HCT116 (cell line): ENCODE measurements around the gene WHAMM. TPM values are rescaled to one million over a fixed set of nuclear protein-coding genes. Genes with fewer than 3 reads are reported as not detected.

Experiments used
- ATAC-seq: fragments of 200-7000 bp; cut with Tn5 transposase; 2 replicates; pipeline ENCODE4 v1.9.1; 2020; ENCODE audit warnings: mild to moderate bottlenecking, moderate library complexity
- BruUV-seq: library from RNA; stranded (reverse); fragments of 400-500 nt; replicated peaks from 2 replicates; lab custom pipeline; 2021; lab: Mats Ljungman, UMichigan
- CTCF ChIA-PET: fragments of 300-600 bp; sonication (Branson Sonifier 250); formaldehyde crosslinking; loops from one replicate; lab custom pipeline; 2021; ENCODE audit warnings: antibody characterized with exemption; lab: Charles Lee
- POLR2A ChIA-PET: fragments of 300-600, 350-600 bp; sonication (Branson Sonifier 250); formaldehyde crosslinking; loops from one replicate; lab custom pipeline; 2021; ENCODE audit warnings: antibody characterized with exemption; lab: Charles Lee
- RAD21 ChIA-PET, 2 experiments: fragments of 300-600 bp; sonication (Branson Sonifier 250); formaldehyde crosslinking; loops; one replicate each; lab custom pipeline; 2023; ENCODE audit warnings: low total read pairs in 2 of 2; ENCODE audit not compliant: uncharacterized antibody in 2 of 2, unreplicated experiment in 2 of 2, low non-redundant PET in 1 of 2; lab: Charles Lee
- DNase-seq: peaks from one replicate; pipeline ENCODE4 v3.0.0-alpha.2; 2010; ENCODE audit warnings: low read depth, low spot score
- H2AFZ ChIP-seq: fragments of 200-600 bp; shearing (Covaris generic), sonication (generic); 2 replicates; pipeline ENCODE4 v1.6.1; 2017; ENCODE audit warnings: low read depth, mixed run types, mixed read lengths, antibody characterized with exemption, low read length; ENCODE audit not compliant: poor library complexity, severe bottlenecking
- H3K27ac ChIP-seq: 2 replicates; pipeline ENCODE4 v1.5.1; 2012; ENCODE audit warnings: low read depth, low read length
- H3K27me3 ChIP-seq: fragments of 200-600 bp; sonication (generic); 2 replicates; pipeline ENCODE4 v1.6.1; 2016; ENCODE audit warnings: mixed run types, low read length, mixed read lengths; ENCODE audit not compliant: insufficient read depth
- H3K36me3 ChIP-seq, 2 experiments: fragments of 200-500 bp in 1 of 2; fragments of 200-600 bp in 1 of 2; sonication (Bioruptor generic) in 1 of 2; sonication (generic) in 1 of 2; 2 replicates each; pipeline versions ENCODE4 v1.5.1 to v1.6.1; 2014 to 2016; ENCODE audit warnings: low read length in 2 of 2, inconsistent platforms in 1 of 2, mixed read lengths in 1 of 2, mixed run types in 1 of 2; ENCODE audit not compliant: insufficient read depth in 2 of 2, control insufficient read depth in 1 of 2
- H3K4me1 ChIP-seq, 2 experiments: fragments of 200-600 bp in 1 of 2; sonication (generic) in 1 of 2; 2 replicates each; pipeline versions ENCODE4 v1.5.1 to v1.6.1; 2012 to 2017; ENCODE audit warnings: low read length in 2 of 2, inconsistent platforms in 1 of 2, mild to moderate bottlenecking in 1 of 2, mixed read lengths in 1 of 2, mixed run types in 1 of 2, moderate library complexity in 1 of 2; ENCODE audit not compliant: insufficient read depth in 2 of 2, control insufficient read depth in 1 of 2
- H3K4me2 ChIP-seq: fragments of 200-600 bp; sonication (generic); 2 replicates; pipeline ENCODE4 v1.6.1; 2017; ENCODE audit warnings: mixed run types, low read length, mixed read lengths
- H3K4me3 ChIP-seq, 2 experiments: fragments of 200-600 bp in 1 of 2; sonication (generic) in 1 of 2; replicated peaks in 1 of 2; 2 replicates each; pipeline ENCODE4 v1.5.1; 2011 to 2016; ENCODE audit warnings: low read length in 2 of 2, control low read depth in 1 of 2, low read depth in 1 of 2, mild to moderate bottlenecking in 1 of 2, mixed read lengths in 1 of 2, mixed run types in 1 of 2
- H3K79me2 ChIP-seq: fragments of 200-600 bp; sonication (generic); 2 replicates; pipeline ENCODE4 v1.6.1; 2017; ENCODE audit warnings: mild to moderate bottlenecking, mixed run types, low read length, moderate library complexity, mixed read lengths; ENCODE audit not compliant: insufficient read depth
- H3K9ac ChIP-seq: fragments of 200-600 bp; sonication (generic); 2 replicates; pipeline ENCODE4 v1.6.1; 2016; ENCODE audit warnings: low read length, mixed read lengths
- H3K9me2 ChIP-seq: fragments of 200-600 bp; sonication (generic), shearing (Covaris generic); 2 replicates; pipeline ENCODE4 v1.6.1; 2017; ENCODE audit warnings: mixed run types, mild to moderate bottlenecking, moderate library complexity; ENCODE audit not compliant: insufficient read depth
- H3K9me3 ChIP-seq, 2 experiments: fragments of 200-500 bp in 1 of 2; fragments of 200-600 bp in 1 of 2; sonication (Bioruptor generic) in 1 of 2; sonication (generic) in 1 of 2; 2 replicates each; pipeline ENCODE4 v1.6.1; 2014 to 2017; ENCODE audit warnings: low read length in 2 of 2, mixed read lengths in 2 of 2, inconsistent platforms in 1 of 2, low read depth in 1 of 2, mild to moderate bottlenecking in 1 of 2, mixed run types in 1 of 2, moderate library complexity in 1 of 2; ENCODE audit not compliant: control insufficient read depth in 1 of 2, insufficient read depth in 1 of 2
- H4K20me1 ChIP-seq: fragments of 200-600 bp; sonication (generic), shearing (Covaris generic); 2 replicates; pipeline ENCODE4 v1.6.1; 2017; ENCODE audit warnings: mixed run types, mild to moderate bottlenecking, moderate library complexity; ENCODE audit not compliant: insufficient read depth
- CBX3 ChIP-seq: IDR thresholded peaks from 2 replicates; pipeline ENCODE4 v1.6.1; 2012; ENCODE audit warnings: low read depth
- CEBPB ChIP-seq: IDR thresholded peaks from 2 replicates; pipeline ENCODE4 v1.6.1; 2012; ENCODE audit warnings: low read depth
- EZH2 ChIP-seq: fragments of 200-600 bp; sonication (generic); IDR thresholded peaks from 2 replicates; pipeline ENCODE4 v1.6.1; 2017; ENCODE audit warnings: antibody characterized with exemption, mixed run types
- JUND ChIP-seq: IDR thresholded peaks from 2 replicates; pipeline ENCODE4 v1.6.1; 2012
- SP1 ChIP-seq: IDR thresholded peaks from 2 replicates; pipeline ENCODE4 v1.6.1; 2012; ENCODE audit warnings: low read depth
- TCF7L2 ChIP-seq: IDR thresholded peaks from 2 replicates; pipeline ENCODE4 v1.7.0; 2011; ENCODE audit warnings: borderline replicate concordance, inconsistent platforms; ENCODE audit not compliant: insufficient read depth, insufficient read length; ENCODE audit errors: extremely low read depth
- YY1 ChIP-seq: IDR thresholded peaks from 2 replicates; pipeline ENCODE4 v1.6.1; 2011; ENCODE audit warnings: low read length, low read depth, moderate library complexity, mild to moderate bottlenecking; ENCODE audit not compliant: insufficient replicate concordance; ENCODE audit errors: extremely low read depth
- ZBTB33 ChIP-seq: IDR thresholded peaks from 2 replicates; pipeline ENCODE4 v1.6.1; 2011; ENCODE audit warnings: mild to moderate bottlenecking, low read length, moderate library complexity; ENCODE audit not compliant: insufficient replicate concordance; ENCODE audit errors: extremely low read depth
- ZFX ChIP-seq: fragments of 450-650 bp; IDR thresholded peaks from 2 replicates; pipeline ENCODE4 v1.6.1; 2017
- ZNF274 ChIP-seq: fragments of 200-500 bp; sonication (Bioruptor generic); IDR thresholded peaks from 2 replicates; pipeline ENCODE4 v1.6.1; 2014; ENCODE audit warnings: mild to moderate bottlenecking, low read depth, low read length, inconsistent platforms
- intact Hi-C: fragments of 100-400 bp; cut with micrococcal nuclease; formaldehyde crosslinking; loops from 2 replicates; pipeline ENCODE4 v1.10.0; 2022
- total RNA-seq: library from RNA; stranded (reverse); gene quantifications from one replicate; pipeline ENCODE4 v1.2.1, GENCODE V29; 2021; ENCODE audit not compliant: unreplicated experiment

Gene WHAMM
- total RNA-seq, 1 experiment from 2014 or later = 7.1 TPM

GRCh38 chr15:82873000-82873680 is 63.7 kb downstream of the WHAMM start:
- RAD21 ChIA-PET = no interaction called here
- Histone ChIP-seq H3K9ac (no peak overlapping the region), H3K9me2 (no peaks in the 10 kb centered on the region), H3K27me3 (no peaks in the 10 kb centered on the region), H3K36me3 (no peaks in the 10 kb centered on the region), H3K4me2 (no peak overlapping the region), H4K20me1 (no peaks in the 10 kb centered on the region), H3K4me3 (no peak overlapping the region), H3K79me2 (no peaks in the 10 kb centered on the region)
- no peak for ATAC-seq
- POLR2A ChIA-PET = no interaction called here
- intact Hi-C loops = no loop called here
- CTCF ChIA-PET = no interaction called here
- TF ChIP-seq ZBTB33 (no peak), CBX3 (no peak), SP1 (no peak)
- TF ChIP-seq, all 23 proteins: peak for 0
- no peak for DNase-seq
- H2AFZ ChIP-seq = no peak overlapping the region
- H3K4me1 ChIP-seq = peaks cover 0 to 11% of the 10 kb centered on the region in 2 experiments; a peak in 1 of 4 replicates
- no peaks in the 10 kb centered on the region for H3K9me3 ChIP-seq
- H3K27ac ChIP-seq = no peak overlapping the region
- no TSS peak for BruUV-seq

- H3K4me2 ChIP-seq = no peak overlapping the region
- ChIA-PET POLR2A (no interaction called here), RAD21 (no interaction called here), CTCF (no interaction called here)
- H2AFZ ChIP-seq = no peak overlapping the region
- BruUV-seq = no TSS peak
- H3K9ac ChIP-seq = no peak overlapping the region
- intact Hi-C loops = no loop called here
- no peaks in the 10 kb centered on the region for H3K27me3 ChIP-seq
- no peaks in the 10 kb centered on the region for H3K9me2 ChIP-seq
- ATAC-seq = no peak
- no peak for DNase-seq
- no peaks in the 10 kb centered on the region for H3K36me3 ChIP-seq
- H3K27ac ChIP-seq = no peak overlapping the region
- no peak overlapping the region for H3K4me3 ChIP-seq
- TF ChIP-seq ZNF274 (no peak), TCF7L2 (no peak), YY1 (no peak), EZH2 (no peak), CEBPB (no peak), JUND (no peak), ZFX (no peak)
- no peaks in the 10 kb centered on the region for H3K9me3 ChIP-seq
- H3K4me1 ChIP-seq = peaks cover 0 to 11% of the 10 kb centered on the region in 2 experiments; a peak in 1 of 4 replicates
- no peaks in the 10 kb centered on the region for H3K79me2 ChIP-seq
- H4K20me1 ChIP-seq = no peaks in the 10 kb centered on the region
Observed at GRCh38 chr15:82874267-82874666, 64.8 kb downstream of the WHAMM start.
